ENCODE results near the gene FOXB1. TPM values are rescaled to one million over a fixed set of nuclear protein-coding genes. Genes with fewer than 3 reads are reported as not detected.

The FOXB1 gene
- total and polyA plus RNA-seq, 9 of the 15 experiments (the other 6 are each of a cell fraction or from before 2014, with no cell fraction given): not detected

GRCh38 chr15:60010858-60011257 lies 6.7 kb downstream of the FOXB1 start:
- no peak overlapping the region for H3K9ac ChIP-seq (ENCODE audit: insufficient read depth in 1 of 2, low read depth in 2 of 2, low read length in 2 of 2)
- H3K27me3 ChIP-seq (ENCODE audit: control insufficient read depth in 2 of 2, insufficient read depth in 2 of 2, low read length in 2 of 2): peaks cover 0 to 3% of the 10 kb centered on the region in 2 experiments; a peak in 2 of 5 replicates
- FAIRE-seq: no peak
- peaks cover 0 to 5% of the 10 kb centered on the region in 2 experiments; a peak in 2 of 5 replicates for H3K4me1 ChIP-seq (replicated peaks in 1 of 2; ENCODE audit: control insufficient read depth in 2 of 2, insufficient read depth in 2 of 2, low read length in 2 of 2)
- H3K9me3 ChIP-seq (replicated peaks; ENCODE audit: control insufficient read depth, insufficient read depth, low read depth, low read length): no peaks in the 10 kb centered on the region
- H3K79me2 ChIP-seq (ENCODE audit: control insufficient read depth, insufficient read depth, low read length): no peaks in the 10 kb centered on the region
- ChIA-PET CTCF (ENCODE audit: low intra/inter-chr PET ratio) (no interaction called here), POLR2A (no interaction called here)
- no peak overlapping the region for H3K27ac ChIP-seq (ENCODE audit: extremely low read depth, low read depth, low read length)
- no peak overlapping the region for H3K4me2 ChIP-seq (ENCODE audit: insufficient read depth, low read length)
- 0% methylated on average over 2 of the region's 2 CpGs for WGBS (ENCODE audit: insufficient coverage, low coverage, missing lambda C conversion rate)
- DNase-seq (ENCODE audit: extremely low read depth in 1 of 4, low spot score in 3 of 4): no peak
- no peaks in the 10 kb centered on the region for H3K36me3 ChIP-seq (ENCODE audit: control insufficient read depth, insufficient read depth, low read length)
- TF ChIP-seq NR2C2 (CRISPR knock-in tag; IDR thresholded peaks at IDR 0.05): no peak
- TF ChIP-seq NR2C2 (tag; IDR thresholded peaks at IDR 0.05): peak; percentile 32; the same call in 1 of the 2 replicates
- TF ChIP-seq NR2C1 (IDR thresholded peaks at IDR 0.05): no peak
- TF ChIP-seq NR2C1 (tag; IDR thresholded peaks at IDR 0.05): peak; percentile 66
- TF ChIP-seq ZZZ3 (IDR thresholded peaks at IDR 0.05): no peak
- no peak for TF ChIP-seq ETV1 (tag; conservative IDR thresholded peaks at IDR 0.05; ENCODE audit: low read depth)
- TF ChIP-seq, protein P1, sequence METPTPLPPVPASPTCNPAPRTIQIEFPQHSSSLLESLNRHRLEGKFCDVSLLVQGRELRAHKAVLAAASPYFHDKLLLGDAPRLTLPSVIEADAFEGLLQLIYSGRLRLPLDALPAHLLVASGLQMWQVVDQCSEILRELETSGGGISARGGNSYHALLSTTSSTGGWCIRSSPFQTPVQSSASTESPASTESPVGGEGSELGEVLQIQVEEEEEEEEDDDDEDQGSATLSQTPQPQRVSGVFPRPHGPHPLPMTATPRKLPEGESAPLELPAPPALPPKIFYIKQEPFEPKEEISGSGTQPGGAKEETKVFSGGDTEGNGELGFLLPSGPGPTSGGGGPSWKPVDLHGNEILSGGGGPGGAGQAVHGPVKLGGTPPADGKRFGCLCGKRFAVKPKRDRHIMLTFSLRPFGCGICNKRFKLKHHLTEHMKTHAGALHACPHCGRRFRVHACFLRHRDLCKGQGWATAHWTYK (CRISPR knock-in tag; IDR thresholded peaks at IDR 0.05): no peak
- no peak for TF ChIP-seq ZNF124 (CRISPR knock-in tag; IDR thresholded peaks at IDR 0.05)
- no peak for TF ChIP-seq KAT2B (IDR thresholded peaks at IDR 0.05; ENCODE audit: low read depth, low read length)
- TF ChIP-seq, protein P2, sequence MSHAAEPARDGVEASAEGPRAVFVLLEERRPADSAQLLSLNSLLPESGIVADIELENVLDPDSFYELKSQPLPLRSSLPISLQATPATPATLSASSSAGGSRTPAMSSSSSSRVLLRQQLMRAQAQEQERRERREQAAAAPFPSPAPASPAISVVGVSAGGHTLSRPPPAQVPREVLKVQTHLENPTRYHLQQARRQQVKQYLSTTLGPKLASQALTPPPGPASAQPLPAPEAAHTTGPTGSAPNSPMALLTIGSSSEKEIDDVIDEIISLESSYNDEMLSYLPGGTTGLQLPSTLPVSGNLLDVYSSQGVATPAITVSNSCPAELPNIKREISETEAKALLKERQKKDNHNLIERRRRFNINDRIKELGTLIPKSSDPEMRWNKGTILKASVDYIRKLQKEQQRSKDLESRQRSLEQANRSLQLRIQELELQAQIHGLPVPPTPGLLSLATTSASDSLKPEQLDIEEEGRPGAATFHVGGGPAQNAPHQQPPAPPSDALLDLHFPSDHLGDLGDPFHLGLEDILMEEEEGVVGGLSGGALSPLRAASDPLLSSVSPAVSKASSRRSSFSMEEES (CRISPR knock-in tag; IDR thresholded peaks at IDR 0.05): no peak
- TF ChIP-seq FOXA3 (CRISPR knock-in tag; conservative IDR thresholded peaks at IDR 0.05 in 1 of 2, IDR thresholded peaks at IDR 0.05 in 1 of 2): no peak
- TF ChIP-seq ZNF232 (CRISPR knock-in tag; IDR thresholded peaks at IDR 0.05): no peak
- TF ChIP-seq GABPA (tag; conservative IDR thresholded peaks at IDR 0.05; ENCODE audit: low read depth): peak; percentile 60
- no peak for TF ChIP-seq TEAD4 (IDR thresholded peaks at IDR 0.05; ENCODE audit: low read length)
- TF ChIP-seq TEAD4 (CRISPR knock-in tag; IDR thresholded peaks at IDR 0.05; ENCODE audit: borderline replicate concordance): no peak
- TF ChIP-seq KDM4B (IDR thresholded peaks at IDR 0.05; ENCODE audit: borderline replicate concordance in 2 of 2, low read depth in 1 of 2): no peak
- no peak for TF ChIP-seq PRDM10 (IDR thresholded peaks at IDR 0.05; ENCODE audit: partially characterized antibody)
- no peak for TF ChIP-seq ESRRA (IDR thresholded peaks at IDR 0.05; ENCODE audit: borderline replicate concordance, low read depth)
- BruUV-seq (replicated peaks): no TSS peak
- no peak for ATAC-seq
- intact Hi-C loops (cut with micrococcal nuclease): no loop called here
- in situ Hi-C loops (cut with MboI): no loop called here
- H4K20me1 ChIP-seq (replicated peaks; ENCODE audit: control insufficient read depth, insufficient read depth, low read length): no peaks in the 10 kb centered on the region
- no peak overlapping the region for H2AFZ ChIP-seq (ENCODE audit: low read depth, low read length)
- H3K9me1 ChIP-seq (ENCODE audit: control insufficient read depth, insufficient read depth, low read length): no peaks in the 10 kb centered on the region
- H3K4me3 ChIP-seq: no peak overlapping the region
